DMS153 treated with DMSO at 0.1 percent for 48 hours (cell line): ENCODE data around the gene HDAC10.
"Not testable (repeated sequence)": the region's sequence is repeated elsewhere in the genome, so short reads cannot be mapped to it uniquely, and the experiment has no call there.

Source experiments
- DNase-seq: peaks from one replicate; lab custom pipeline; 2025; ENCODE audit not compliant: unreplicated experiment; lab: John Stamatoyannopoulos, UW

HDAC10 gene

GRCh38 chr22:50205781-50206569 is 45.1 kb downstream of the HDAC10 start:
- DNase-seq, result no peak

- DNase-seq, result not testable (repeated sequence)
Measured at GRCh38 chr22:50204998-50205397, 46.1 kb downstream of the HDAC10 start.

DNA sequence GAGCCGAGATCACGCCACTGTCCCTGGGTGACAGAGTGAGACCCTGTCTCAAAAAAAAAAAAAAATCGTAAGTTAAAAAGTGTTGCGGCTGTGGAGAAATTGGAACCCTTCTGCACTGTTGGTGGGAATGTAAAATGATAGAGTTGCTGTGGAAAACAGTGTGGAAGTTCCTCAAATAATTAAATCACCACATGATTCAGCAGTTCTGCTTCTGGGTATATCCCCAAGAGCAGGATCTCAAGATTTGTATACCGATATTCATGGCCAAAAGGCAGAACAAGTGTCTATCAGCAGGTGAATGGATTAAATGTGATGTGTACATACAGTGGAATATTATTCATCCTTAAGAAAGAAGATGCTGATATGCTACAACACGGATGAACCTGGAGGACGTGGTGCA is 46.5 kb downstream of the HDAC10 start:
- DNase-seq, result no peak

GRCh38 chr22:50203288-50203687 is 47.8 kb downstream of the HDAC10 start:
- DNase-seq, result no peak

DNA sequence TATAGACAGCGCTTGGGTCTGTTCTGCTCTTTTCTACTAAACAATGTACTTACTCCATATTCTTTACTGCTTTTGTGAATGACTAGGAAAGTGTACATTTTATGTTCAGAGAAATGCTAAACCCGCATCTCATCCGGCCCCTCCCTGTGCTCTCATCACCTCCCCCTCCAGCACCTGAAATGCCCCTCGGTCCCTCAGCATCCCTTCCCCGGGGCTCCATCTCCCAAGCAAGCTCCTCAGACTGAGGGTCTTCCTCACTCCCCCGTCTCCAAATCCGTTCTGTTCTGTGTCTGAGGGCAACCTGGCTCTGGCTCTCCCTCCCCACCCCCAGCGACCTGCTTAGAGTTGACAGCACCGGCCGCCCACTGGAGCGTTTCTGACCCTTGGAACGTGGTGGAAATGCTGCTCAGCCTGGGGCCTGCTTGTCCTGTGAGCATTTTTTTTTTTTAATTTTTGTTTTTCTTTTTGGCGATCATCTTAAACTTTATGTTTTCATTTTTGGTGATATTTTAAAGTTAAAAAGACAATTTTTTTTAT is 48.9 kb downstream of the HDAC10 start:
- no peak for DNase-seq

- no peak for DNase-seq
Measured at GRCh38 chr22:50201191-50202129, 49.6 kb downstream of the HDAC10 start.

DNA sequence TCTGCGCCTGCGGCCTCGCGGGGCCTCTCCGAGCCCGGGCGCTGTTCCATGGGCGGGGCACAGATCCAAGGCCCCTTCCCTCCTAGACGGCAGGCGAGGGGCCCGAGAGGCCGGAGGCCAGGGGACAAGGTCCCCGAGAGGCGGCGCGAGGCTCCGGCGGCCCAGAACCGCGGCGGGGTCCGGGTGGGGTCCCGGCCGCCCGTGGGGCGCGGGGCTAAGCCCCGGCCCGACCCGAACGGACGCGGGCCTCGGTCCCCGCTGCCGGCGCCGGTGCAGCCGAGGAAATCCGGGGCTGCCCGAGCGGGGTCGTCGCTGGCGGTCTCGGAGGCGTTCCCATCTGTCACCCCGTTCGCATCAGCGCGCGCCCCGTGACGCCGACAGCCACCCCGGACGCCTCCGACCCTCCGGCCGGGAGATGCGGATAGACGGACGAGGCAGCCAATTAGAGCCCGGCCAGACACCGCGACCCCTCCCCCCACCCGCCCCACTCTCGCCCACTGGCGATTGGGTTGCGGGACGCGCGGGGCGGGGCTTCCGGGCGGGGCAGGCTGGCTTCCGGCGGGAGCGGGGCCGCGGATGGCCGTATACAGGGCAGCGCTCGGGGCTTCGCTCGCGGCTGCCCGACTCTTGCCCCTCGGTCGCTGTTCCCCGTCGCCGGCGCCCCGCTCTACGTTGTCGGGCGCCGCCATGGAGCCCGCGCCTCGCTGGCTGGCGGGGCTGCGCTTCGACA is 50.4 kb downstream of the HDAC10 start, which contains the start of gene SELENOO:
TSS of gene SELENOO (plus strand) at position 551 of the 730 bp plus-strand sequence. CDS start at position 577, 26 bp downstream.
- peak; percentile 55 for DNase-seq

GRCh38 chr22:50199829-50200460 is 51.1 kb downstream of the HDAC10 start:
- no peak for DNase-seq

GRCh38 chr22:50199251-50199721 is 51.8 kb downstream of the HDAC10 start:
- no peak for DNase-seq

- DNase-seq, result no peak
Measured at GRCh38 chr22:50198624-50199017, 52.4 kb downstream of the HDAC10 start.

- no peak for DNase-seq
Measured at GRCh38 chr22:50197856-50198623, 53.0 kb downstream of the HDAC10 start.

GRCh38 chr22:50197000-50197800 is 53.9 kb downstream of the HDAC10 start:
- no peak for DNase-seq

DNA sequence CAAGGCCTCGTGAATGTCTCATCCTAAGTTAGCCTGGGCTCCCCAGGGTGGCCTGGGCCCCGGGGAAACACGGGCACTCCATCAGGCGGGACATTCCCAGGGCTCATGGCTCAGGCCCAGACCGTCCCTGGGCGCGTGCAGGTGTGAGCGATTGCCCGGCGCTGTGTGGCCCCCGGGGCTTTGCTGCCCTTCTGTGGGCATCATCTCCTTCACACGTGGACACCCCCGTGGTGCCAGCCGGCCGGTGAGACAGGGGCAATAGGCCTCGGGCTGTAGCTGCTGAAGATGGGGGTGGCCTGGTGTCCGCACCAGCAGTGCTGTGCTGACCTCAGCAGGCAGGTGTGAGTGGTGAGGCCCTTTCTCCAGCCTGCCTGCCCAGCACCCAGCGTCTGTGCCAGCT is 54.8 kb downstream of the HDAC10 start:
- no peak for DNase-seq
